ENCODE results near the gene KIF1A. TPM values are rescaled to one million over a fixed set of nuclear protein-coding genes. Genes with fewer than 3 reads are reported as not detected.

Gene KIF1A
- polyA plus RNA-seq, 1 donor (not counting 4 experiments of a cell fraction or from before 2014, with no cell fraction given), result not detected

DNA sequence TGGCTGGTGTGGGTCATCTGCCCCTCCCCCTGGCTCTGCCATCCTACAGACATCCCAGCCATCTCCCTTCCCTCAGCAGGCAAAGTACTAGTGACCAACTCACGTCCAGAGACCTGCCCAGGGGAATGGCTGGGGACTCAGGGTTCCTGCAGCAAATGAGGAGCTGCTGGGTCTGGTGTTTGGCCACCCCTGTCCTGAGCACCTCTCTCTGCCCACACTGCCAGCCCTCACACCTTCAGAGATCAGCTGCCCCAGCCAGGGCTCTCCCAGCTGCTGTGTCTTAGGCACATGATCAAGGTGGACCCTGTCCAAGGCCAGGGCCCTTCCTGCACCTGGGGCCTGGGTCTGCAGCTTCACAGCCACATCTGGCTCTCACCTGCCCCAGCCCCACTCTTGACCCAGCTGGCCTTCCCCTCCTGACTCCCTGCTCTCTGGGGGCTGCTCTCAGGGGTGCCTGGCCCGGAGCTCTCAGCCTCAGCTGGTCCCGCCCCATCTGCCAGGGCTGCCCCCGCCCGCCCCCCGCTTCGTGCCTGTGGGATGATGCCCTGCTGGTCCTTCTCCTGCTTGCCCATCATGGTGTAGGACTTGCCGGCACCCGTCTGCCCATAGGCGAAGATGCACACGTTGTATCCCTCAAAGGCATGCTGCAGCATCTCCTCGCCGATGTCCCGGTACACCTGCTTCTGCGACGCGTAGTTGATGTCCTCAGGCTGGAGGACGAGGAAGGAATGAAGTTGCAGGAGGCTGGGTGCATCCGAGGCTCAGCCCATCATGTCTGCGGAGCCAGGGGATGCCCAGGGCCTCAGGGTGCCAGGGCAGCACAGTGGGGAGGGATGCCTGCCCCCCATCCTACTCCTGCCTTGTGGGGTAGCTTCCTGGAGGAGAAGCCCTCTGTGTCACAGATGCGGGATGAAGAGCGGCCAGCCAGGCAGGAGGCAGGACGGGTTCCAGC is 32.2 kb downstream of the KIF1A start:
- Histone ChIP-seq H3K9me1 (ENCODE audit: control insufficient read depth, extremely low read depth, insufficient read depth, low read length) (no peaks in the 10 kb centered on the region), H3K79me2 (ENCODE audit: control insufficient read depth, insufficient read depth, low read length) (no peaks in the 10 kb centered on the region), H3K27me3 (ENCODE audit: control insufficient read depth, extremely low read depth, insufficient read depth, low read length) (peaks cover 9% of the 10 kb centered on the region), H3K4me1 (ENCODE audit: control insufficient read depth, extremely low read depth, insufficient read depth, low read length) (no peaks in the 10 kb centered on the region), H3K9me3 (ENCODE audit: control insufficient read depth, low read depth, low read length) (no peaks in the 10 kb centered on the region), H3K4me2 (ENCODE audit: control insufficient read depth, extremely low read depth, insufficient read depth, low read depth, low read length) (no peak overlapping the region), H2AFZ (ENCODE audit: control insufficient read depth, low read length) (no peak overlapping the region), H3K27ac (ENCODE audit: control insufficient read depth, insufficient read depth, low read length) (no peak overlapping the region), H3K9ac (ENCODE audit: control insufficient read depth, extremely low read depth, insufficient read depth, low read length) (no peak overlapping the region), H4K20me1 (ENCODE audit: control insufficient read depth, extremely low read depth, insufficient read depth, low read length) (no peaks in the 10 kb centered on the region), H3K36me3 (ENCODE audit: control insufficient read depth in 2 of 2, extremely low read depth in 1 of 2, insufficient read depth in 2 of 2, low read length in 2 of 2) (no peaks in the 10 kb centered on the region), H3K4me3 (ENCODE audit: control insufficient read depth in 2 of 3, extremely low read depth in 1 of 3, insufficient read depth in 2 of 3, low read depth in 1 of 3, low read length in 3 of 3) (no peak overlapping the region)
- FAIRE-seq (no peak), DNase-seq (ENCODE audit: low read depth, low spot score) (no peak)
- TF ChIP-seq, protein P1, sequence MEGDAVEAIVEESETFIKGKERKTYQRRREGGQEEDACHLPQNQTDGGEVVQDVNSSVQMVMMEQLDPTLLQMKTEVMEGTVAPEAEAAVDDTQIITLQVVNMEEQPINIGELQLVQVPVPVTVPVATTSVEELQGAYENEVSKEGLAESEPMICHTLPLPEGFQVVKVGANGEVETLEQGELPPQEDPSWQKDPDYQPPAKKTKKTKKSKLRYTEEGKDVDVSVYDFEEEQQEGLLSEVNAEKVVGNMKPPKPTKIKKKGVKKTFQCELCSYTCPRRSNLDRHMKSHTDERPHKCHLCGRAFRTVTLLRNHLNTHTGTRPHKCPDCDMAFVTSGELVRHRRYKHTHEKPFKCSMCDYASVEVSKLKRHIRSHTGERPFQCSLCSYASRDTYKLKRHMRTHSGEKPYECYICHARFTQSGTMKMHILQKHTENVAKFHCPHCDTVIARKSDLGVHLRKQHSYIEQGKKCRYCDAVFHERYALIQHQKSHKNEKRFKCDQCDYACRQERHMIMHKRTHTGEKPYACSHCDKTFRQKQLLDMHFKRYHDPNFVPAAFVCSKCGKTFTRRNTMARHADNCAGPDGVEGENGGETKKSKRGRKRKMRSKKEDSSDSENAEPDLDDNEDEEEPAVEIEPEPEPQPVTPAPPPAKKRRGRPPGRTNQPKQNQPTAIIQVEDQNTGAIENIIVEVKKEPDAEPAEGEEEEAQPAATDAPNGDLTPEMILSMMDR (optimal IDR thresholded peaks at IDR 0.05 in 1 of 3, IDR thresholded peaks at IDR 0.05 in 1 of 3, conservative IDR thresholded peaks at IDR 0.05 in 1 of 3; ENCODE audit: extremely low read depth in 1 of 3, insufficient read depth in 2 of 3, low read length in 3 of 3), result no peak
- no peak for TF ChIP-seq EZH2 (IDR thresholded peaks at IDR 0.05; ENCODE audit: low read length)
- dilution Hi-C loops (cut with MboI; ENCODE audit: extremely low pct_ligation_motif_present, low sequenced_read_pairs), result no loop called here

DNA sequence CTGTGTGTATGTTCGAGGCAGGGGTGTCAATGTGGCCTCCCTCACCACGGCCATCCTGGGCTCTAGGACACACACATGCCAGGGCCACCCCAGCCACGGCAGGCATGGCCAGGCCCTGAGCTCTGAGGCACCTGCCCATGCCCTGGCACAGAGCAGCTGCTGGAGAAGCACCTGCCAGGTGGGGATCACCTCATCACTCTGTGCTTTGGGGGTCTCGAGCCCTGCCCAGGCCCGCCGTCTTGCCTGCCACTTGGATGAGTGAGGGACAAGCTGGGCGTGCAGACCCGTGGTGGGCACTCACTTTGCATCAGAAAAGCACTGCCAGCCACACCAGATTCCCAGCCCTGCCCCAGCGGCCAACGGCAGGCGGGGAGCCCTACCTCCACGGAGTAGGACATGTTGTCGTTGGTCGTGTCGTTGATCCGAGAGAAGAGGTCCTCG is 33.1 kb downstream of the KIF1A start:
- H3K9me3 ChIP-seq (ENCODE audit: control insufficient read depth, low read depth, low read length), result no peaks in the 10 kb centered on the region
- no peaks in the 10 kb centered on the region for H3K4me1 ChIP-seq (ENCODE audit: control insufficient read depth, extremely low read depth, insufficient read depth, low read length)
- no peak overlapping the region for H3K4me2 ChIP-seq (ENCODE audit: control insufficient read depth, extremely low read depth, insufficient read depth, low read depth, low read length)
- no peaks in the 10 kb centered on the region for H3K9me1 ChIP-seq (ENCODE audit: control insufficient read depth, extremely low read depth, insufficient read depth, low read length)
- H2AFZ ChIP-seq (ENCODE audit: control insufficient read depth, low read length), result no peak overlapping the region
- H3K9ac ChIP-seq (ENCODE audit: control insufficient read depth, extremely low read depth, insufficient read depth, low read length), result no peak overlapping the region
- dilution Hi-C loops (cut with MboI; ENCODE audit: extremely low pct_ligation_motif_present, low sequenced_read_pairs), result no loop called here
- H3K4me3 ChIP-seq (ENCODE audit: control insufficient read depth in 2 of 3, extremely low read depth in 1 of 3, insufficient read depth in 2 of 3, low read depth in 1 of 3, low read length in 3 of 3), result no peak overlapping the region
- no peak for DNase-seq (ENCODE audit: low read depth, low spot score)
- FAIRE-seq, result no peak
- H3K27me3 ChIP-seq (ENCODE audit: control insufficient read depth, extremely low read depth, insufficient read depth, low read length), result peaks cover 8% of the 10 kb centered on the region
- no peak overlapping the region for H3K27ac ChIP-seq (ENCODE audit: control insufficient read depth, insufficient read depth, low read length)
- H4K20me1 ChIP-seq (ENCODE audit: control insufficient read depth, extremely low read depth, insufficient read depth, low read length), result no peaks in the 10 kb centered on the region
- H3K36me3 ChIP-seq (ENCODE audit: control insufficient read depth in 2 of 2, extremely low read depth in 1 of 2, insufficient read depth in 2 of 2, low read length in 2 of 2), result no peaks in the 10 kb centered on the region
- TF ChIP-seq, protein P1 (optimal IDR thresholded peaks at IDR 0.05 in 1 of 3, IDR thresholded peaks at IDR 0.05 in 1 of 3, conservative IDR thresholded peaks at IDR 0.05 in 1 of 3; ENCODE audit: extremely low read depth in 1 of 3, insufficient read depth in 2 of 3, low read length in 3 of 3), result no peak
- TF ChIP-seq EZH2 (IDR thresholded peaks at IDR 0.05; ENCODE audit: low read length), result no peak
- H3K79me2 ChIP-seq (ENCODE audit: control insufficient read depth, insufficient read depth, low read length), result no peaks in the 10 kb centered on the region
